H9 (cell line): Measurements from ENCODE around the gene APCDD1L. TPM values are rescaled to one million over a fixed set of nuclear protein-coding genes. Genes with fewer than 3 reads are reported as not detected.
A peak's percentile ranks its signal among the peaks of the same experiment; 100 is the strongest.

Experiments
- DNase-seq: peaks from one replicate; pipeline ENCODE4 v3.0.0-alpha.2; 2017
- H2AFZ ChIP-seq: one replicate; pipeline ENCODE4 v1.6.1; 2013; ENCODE audit warnings: mild to moderate bottlenecking, low read length, control low read depth, moderate library complexity
- H2AK5ac ChIP-seq: 2 replicates; pipeline ENCODE4 v1.6.1; 2013; ENCODE audit warnings: low read length, control low read depth, mixed read lengths; ENCODE audit not compliant: insufficient read length
- H2BK120ac ChIP-seq: one replicate; pipeline ENCODE4 v1.6.1; 2013; ENCODE audit warnings: low read depth, mild to moderate bottlenecking, low read length, control low read depth, inconsistent platforms; ENCODE audit not compliant: poor library complexity, severe bottlenecking
- H2BK12ac ChIP-seq: 2 replicates; pipeline ENCODE4 v1.6.1; 2013; ENCODE audit warnings: low read length, control low read depth, mixed read lengths, low read depth; ENCODE audit not compliant: insufficient read length
- H2BK15ac ChIP-seq: 2 replicates; pipeline ENCODE4 v1.6.1; 2013; ENCODE audit warnings: low read depth, low read length, control low read depth
- H2BK20ac ChIP-seq: one replicate; pipeline ENCODE4 v1.6.1; 2013; ENCODE audit warnings: low read depth, mild to moderate bottlenecking, low read length, control low read depth, inconsistent platforms; ENCODE audit not compliant: poor library complexity, severe bottlenecking
- H2BK5ac ChIP-seq: 2 replicates; pipeline ENCODE4 v1.6.1; 2013; ENCODE audit warnings: low read length, control low read depth, mixed read lengths; ENCODE audit not compliant: insufficient read length
- H3K14ac ChIP-seq: 2 replicates; pipeline ENCODE4 v1.6.1; 2013; ENCODE audit warnings: low read length, control low read depth; ENCODE audit not compliant: insufficient read depth
- H3K18ac ChIP-seq: 2 replicates; pipeline ENCODE4 v1.6.1; 2013; ENCODE audit warnings: low read depth, mild to moderate bottlenecking, mixed read lengths, low read length, control low read depth; ENCODE audit not compliant: insufficient read length
- H3K23ac ChIP-seq: 2 replicates; pipeline ENCODE4 v1.6.1; 2013; ENCODE audit warnings: low read length, control low read depth, mixed read lengths, low read depth; ENCODE audit not compliant: insufficient read length
- H3K23me2 ChIP-seq: 2 replicates; pipeline ENCODE4 v1.6.1; 2013; ENCODE audit warnings: low read depth, mild to moderate bottlenecking, mixed read lengths, low read length, control low read depth; ENCODE audit not compliant: insufficient read length, poor library complexity, severe bottlenecking
- H3K27ac ChIP-seq: 2 replicates; pipeline ENCODE4 v1.5.1; 2013; ENCODE audit warnings: low read length, control low read depth, mixed read lengths, low read depth; ENCODE audit not compliant: insufficient read length
- H3K27me3 ChIP-seq: 2 replicates; pipeline ENCODE4 v1.6.1; 2013; ENCODE audit warnings: low read length, control low read depth, inconsistent platforms; ENCODE audit not compliant: insufficient read depth
- H3K4ac ChIP-seq: 2 replicates; pipeline ENCODE4 v1.6.1; 2013; ENCODE audit warnings: low read depth, mild to moderate bottlenecking, control low read depth, inconsistent platforms, low read length, moderate library complexity
- H3K4me1 ChIP-seq: 2 replicates; pipeline ENCODE4 v1.6.1; 2013; ENCODE audit warnings: low read length, control low read depth, inconsistent platforms; ENCODE audit not compliant: insufficient read depth
- H3K4me2 ChIP-seq: 2 replicates; pipeline ENCODE4 v1.6.1; 2013; ENCODE audit warnings: low read length, control low read depth, mixed read lengths; ENCODE audit not compliant: insufficient read length, insufficient read depth
- H3K56ac ChIP-seq: 2 replicates; pipeline ENCODE4 v1.6.1; 2013; ENCODE audit warnings: low read depth, mild to moderate bottlenecking, mixed read lengths, low read length, control low read depth; ENCODE audit not compliant: insufficient read length
- H3K79me1 ChIP-seq: 2 replicates; pipeline ENCODE4 v1.6.1; 2013; ENCODE audit warnings: low read depth, mild to moderate bottlenecking, moderate library complexity, low read length, control low read depth, inconsistent platforms; ENCODE audit not compliant: insufficient read depth, poor library complexity, severe bottlenecking
- H3K79me2 ChIP-seq: 2 replicates; pipeline ENCODE4 v1.6.1; 2013; ENCODE audit warnings: low read length, control low read depth, inconsistent platforms; ENCODE audit not compliant: insufficient read depth
- H3K9ac ChIP-seq: 2 replicates; pipeline ENCODE4 v1.6.1; 2013; ENCODE audit warnings: low read length, control low read depth, mixed read lengths; ENCODE audit not compliant: insufficient read length; ENCODE audit errors: extremely low read depth
- H3K9me3 ChIP-seq: one replicate; pipeline ENCODE4 v1.6.1; 2013; ENCODE audit warnings: low read depth, low read length, inconsistent platforms; ENCODE audit not compliant: control insufficient read depth
- H3T11ph ChIP-seq: one replicate; pipeline ENCODE4 v1.6.1; 2013; ENCODE audit warnings: mild to moderate bottlenecking, low read length, control low read depth, inconsistent platforms
- H4K20me1 ChIP-seq: one replicate; pipeline ENCODE4 v1.6.1; 2013; ENCODE audit not compliant: control insufficient read depth, insufficient read length, insufficient read depth
- H4K5ac ChIP-seq: 2 replicates; pipeline ENCODE4 v1.6.1; 2013; ENCODE audit warnings: low read depth, mild to moderate bottlenecking, mixed read lengths, low read length, control low read depth; ENCODE audit not compliant: insufficient read length
- H4K8ac ChIP-seq: replicated peaks from 2 replicates; pipeline ENCODE4 v1.6.1; 2013; ENCODE audit warnings: low read length, control low read depth, mixed read lengths, low read depth; ENCODE audit not compliant: insufficient read length
- H4K91ac ChIP-seq: 2 replicates; pipeline ENCODE4 v1.6.1; 2013; ENCODE audit warnings: low read depth, mild to moderate bottlenecking, moderate library complexity, mixed read lengths, low read length, control low read depth; ENCODE audit not compliant: insufficient read length
- H3K27ac Mint-ChIP-seq, 3 experiments: 2 replicates in 2 of 3; 3 replicates in 1 of 3; pipeline ENCODE4 v1.8.0; 2020 to 2021; ENCODE audit warnings: mixed read lengths in 3 of 3, mild to moderate bottlenecking in 1 of 3, moderate library complexity in 1 of 3
- H3K27me3 Mint-ChIP-seq: 2 replicates; pipeline ENCODE4 v1.8.0; 2021; ENCODE audit warnings: low read depth, mild to moderate bottlenecking, moderate library complexity, mixed read lengths
- H3K36me3 Mint-ChIP-seq, 3 experiments: 2 replicates in 2 of 3; 3 replicates in 1 of 3; pipeline ENCODE4 v1.8.0; 2020 to 2021; ENCODE audit warnings: low read depth in 3 of 3, mixed read lengths in 3 of 3; ENCODE audit not compliant: insufficient read depth in 1 of 3
- H3K4me1 Mint-ChIP-seq, 2 experiments: 2 replicates each; pipeline ENCODE4 v1.8.0; 2020; ENCODE audit warnings: mixed read lengths in 2 of 2
- H3K4me3 Mint-ChIP-seq, 2 experiments: 2 replicates in 1 of 2; 3 replicates in 1 of 2; pipeline ENCODE4 v1.8.0; 2020 to 2021; ENCODE audit warnings: mild to moderate bottlenecking in 2 of 2, mixed read lengths in 2 of 2, moderate library complexity in 1 of 2
- H3K9me3 Mint-ChIP-seq, 2 experiments: 2 replicates in 1 of 2; 3 replicates in 1 of 2; pipeline ENCODE4 v1.8.0; 2020; ENCODE audit warnings: mild to moderate bottlenecking in 2 of 2, mixed read lengths in 2 of 2, moderate library complexity in 1 of 2
- CTCF ChIP-seq: fragments of 200-600 bp; sonication (generic); conservative IDR thresholded peaks from 3 replicates; pipeline ENCODE4 v1.8.0; 2021; ENCODE audit warnings: antibody characterized with exemption, mild to moderate bottlenecking
- WGBS: extraction: QIAGEN DNeasy Blood & Tissue Kit; methylation state at CpG from one replicate; pipeline ENCODE4 v1.1.7; 2013; ENCODE audit warnings: missing lambda C conversion rate, low lambda C conversion rate, mixed read lengths; ENCODE audit not compliant: insufficient read length; ENCODE audit errors: extremely low coverage; 5-methylcytosine and 5-hydroxymethylcytosine counted together
- total RNA-seq: library from RNA; stranded (reverse); gene quantifications from 2 replicates; pipeline ENCODE4 v1.2.1, GENCODE V29; 2021

Gene APCDD1L
- total RNA-seq, 1 experiment from 2014 or later, result 0.68 TPM

GRCh38 chr20:58500256-58500655 lies 14.9 kb downstream of the APCDD1L start:
- H3K9me3 ChIP-seq, result peaks cover 6% of the 10 kb centered on the region
- TF ChIP-seq CTCF, result no peak
- H3K79me1 ChIP-seq, result no peaks in the 10 kb centered on the region
- H2BK15ac ChIP-seq, result no peak overlapping the region
- Mint-ChIP-seq H3K9me3 (peaks cover 12 to 29% of the 10 kb centered on the region in 2 experiments; a peak in 4 of 5 replicates), H3K27me3 (peaks cover 13% of the 10 kb centered on the region), H3K36me3 (peaks cover 4 to 18% (median 10%) of the 10 kb centered on the region in 3 experiments), H3K4me3 (no peak overlapping the region), H3K4me1 (no peaks in the 10 kb centered on the region), H3K27ac (0 out of 7 replicates have a peak overlapping the region, but pooled peaks of 1 of the 3 experiments have one; percentile 63)
- WGBS, result no CpG with 5 or more reads among the region's 7 CpGs
- no peak overlapping the region for H3T11ph ChIP-seq
- H3K23ac ChIP-seq, result no peak overlapping the region
- DNase-seq, result peak; percentile 5
- H3K23me2 ChIP-seq, result no peaks in the 10 kb centered on the region
- no peak overlapping the region for H3K18ac ChIP-seq
- H3K27me3 ChIP-seq, result no peaks in the 10 kb centered on the region
- H4K91ac ChIP-seq, result no peak overlapping the region
- no peak overlapping the region for H2AFZ ChIP-seq
- no peak overlapping the region for H4K5ac ChIP-seq
- H3K4me2 ChIP-seq, result no peak overlapping the region
- H3K4ac ChIP-seq, result no peak overlapping the region
- H3K9ac ChIP-seq, result no peak overlapping the region
- no peak overlapping the region for H3K56ac ChIP-seq
- no peaks in the 10 kb centered on the region for H3K4me1 ChIP-seq
- H3K79me2 ChIP-seq, result no peaks in the 10 kb centered on the region
- H3K14ac ChIP-seq, result no peak overlapping the region
- no peaks in the 10 kb centered on the region for H4K20me1 ChIP-seq
- no peak overlapping the region for H4K8ac ChIP-seq
- H2BK12ac ChIP-seq, result no peak overlapping the region
- H3K27ac ChIP-seq, result no peak overlapping the region
- no peak overlapping the region for H2AK5ac ChIP-seq
- no peak overlapping the region for H2BK120ac ChIP-seq
- no peak overlapping the region for H2BK20ac ChIP-seq
- no peak overlapping the region for H2BK5ac ChIP-seq
